ENCODE data around the gene GOLGA6B.
"Not testable (repeated sequence)": the region's sequence is repeated elsewhere in the genome, so short reads cannot be mapped to it uniquely, and the experiment has no call there.

- not testable (repeated sequence) for TF ChIP-seq RORB (CRISPR knock-in tag; IDR thresholded peaks at IDR 0.05); TEAD1 (CRISPR knock-in tag; IDR thresholded peaks at IDR 0.05); CTCF (IDR thresholded peaks at IDR 0.05); ZNF138 (CRISPR knock-in tag; conservative IDR thresholded peaks at IDR 0.05); FOXK1 (CRISPR knock-in tag; IDR thresholded peaks at IDR 0.05); JUN (CRISPR knock-in tag; IDR thresholded peaks at IDR 0.05); ATF3 (CRISPR knock-in tag; conservative IDR thresholded peaks at IDR 0.05); CBFB (CRISPR knock-in tag; IDR thresholded peaks at IDR 0.05; ENCODE audit: low read depth); MAX (CRISPR knock-in tag; IDR thresholded peaks at IDR 0.05)
- TF ChIP-seq, protein P1, sequence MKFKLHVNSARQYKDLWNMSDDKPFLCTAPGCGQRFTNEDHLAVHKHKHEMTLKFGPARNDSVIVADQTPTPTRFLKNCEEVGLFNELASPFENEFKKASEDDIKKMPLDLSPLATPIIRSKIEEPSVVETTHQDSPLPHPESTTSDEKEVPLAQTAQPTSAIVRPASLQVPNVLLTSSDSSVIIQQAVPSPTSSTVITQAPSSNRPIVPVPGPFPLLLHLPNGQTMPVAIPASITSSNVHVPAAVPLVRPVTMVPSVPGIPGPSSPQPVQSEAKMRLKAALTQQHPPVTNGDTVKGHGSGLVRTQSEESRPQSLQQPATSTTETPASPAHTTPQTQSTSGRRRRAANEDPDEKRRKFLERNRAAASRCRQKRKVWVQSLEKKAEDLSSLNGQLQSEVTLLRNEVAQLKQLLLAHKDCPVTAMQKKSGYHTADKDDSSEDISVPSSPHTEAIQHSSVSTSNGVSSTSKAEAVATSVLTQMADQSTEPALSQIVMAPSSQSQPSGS (CRISPR knock-in tag; IDR thresholded peaks at IDR 0.05; ENCODE audit: borderline replicate concordance, low read depth) = not testable (repeated sequence)
- TF ChIP-seq, protein P2, sequence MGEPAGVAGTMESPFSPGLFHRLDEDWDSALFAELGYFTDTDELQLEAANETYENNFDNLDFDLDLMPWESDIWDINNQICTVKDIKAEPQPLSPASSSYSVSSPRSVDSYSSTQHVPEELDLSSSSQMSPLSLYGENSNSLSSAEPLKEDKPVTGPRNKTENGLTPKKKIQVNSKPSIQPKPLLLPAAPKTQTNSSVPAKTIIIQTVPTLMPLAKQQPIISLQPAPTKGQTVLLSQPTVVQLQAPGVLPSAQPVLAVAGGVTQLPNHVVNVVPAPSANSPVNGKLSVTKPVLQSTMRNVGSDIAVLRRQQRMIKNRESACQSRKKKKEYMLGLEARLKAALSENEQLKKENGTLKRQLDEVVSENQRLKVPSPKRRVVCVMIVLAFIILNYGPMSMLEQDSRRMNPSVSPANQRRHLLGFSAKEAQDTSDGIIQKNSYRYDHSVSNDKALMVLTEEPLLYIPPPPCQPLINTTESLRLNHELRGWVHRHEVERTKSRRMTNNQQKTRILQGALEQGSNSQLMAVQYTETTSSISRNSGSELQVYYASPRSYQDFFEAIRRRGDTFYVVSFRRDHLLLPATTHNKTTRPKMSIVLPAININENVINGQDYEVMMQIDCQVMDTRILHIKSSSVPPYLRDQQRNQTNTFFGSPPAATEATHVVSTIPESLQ (CRISPR knock-in tag; IDR thresholded peaks at IDR 0.05) = not testable (repeated sequence)
- TF ChIP-seq, protein P3, sequence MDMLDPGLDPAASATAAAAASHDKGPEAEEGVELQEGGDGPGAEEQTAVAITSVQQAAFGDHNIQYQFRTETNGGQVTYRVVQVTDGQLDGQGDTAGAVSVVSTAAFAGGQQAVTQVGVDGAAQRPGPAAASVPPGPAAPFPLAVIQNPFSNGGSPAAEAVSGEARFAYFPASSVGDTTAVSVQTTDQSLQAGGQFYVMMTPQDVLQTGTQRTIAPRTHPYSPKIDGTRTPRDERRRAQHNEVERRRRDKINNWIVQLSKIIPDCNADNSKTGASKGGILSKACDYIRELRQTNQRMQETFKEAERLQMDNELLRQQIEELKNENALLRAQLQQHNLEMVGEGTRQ (CRISPR knock-in tag; IDR thresholded peaks at IDR 0.05) = not testable (repeated sequence)
- TF ChIP-seq, protein P4, sequence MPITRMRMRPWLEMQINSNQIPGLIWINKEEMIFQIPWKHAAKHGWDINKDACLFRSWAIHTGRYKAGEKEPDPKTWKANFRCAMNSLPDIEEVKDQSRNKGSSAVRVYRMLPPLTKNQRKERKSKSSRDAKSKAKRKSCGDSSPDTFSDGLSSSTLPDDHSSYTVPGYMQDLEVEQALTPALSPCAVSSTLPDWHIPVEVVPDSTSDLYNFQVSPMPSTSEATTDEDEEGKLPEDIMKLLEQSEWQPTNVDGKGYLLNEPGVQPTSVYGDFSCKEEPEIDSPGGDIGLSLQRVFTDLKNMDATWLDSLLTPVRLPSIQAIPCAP (CRISPR knock-in tag; IDR thresholded peaks at IDR 0.05) = not testable (repeated sequence)
Measured at GRCh38 chr15:72642271-72642670, 12.2 kb upstream of the GOLGA6B start.
